ENCODE results near the gene DOK4.
"Not testable (repeated sequence)": the region's sequence is repeated elsewhere in the genome, so short reads cannot be mapped to it uniquely, and the experiment has no call there.

Gene DOK4

GRCh38 chr16:57446531-57447185 lies 39.6 kb downstream of the DOK4 start:
- no peak for DNase-seq (ENCODE audit: low spot score)

DNA sequence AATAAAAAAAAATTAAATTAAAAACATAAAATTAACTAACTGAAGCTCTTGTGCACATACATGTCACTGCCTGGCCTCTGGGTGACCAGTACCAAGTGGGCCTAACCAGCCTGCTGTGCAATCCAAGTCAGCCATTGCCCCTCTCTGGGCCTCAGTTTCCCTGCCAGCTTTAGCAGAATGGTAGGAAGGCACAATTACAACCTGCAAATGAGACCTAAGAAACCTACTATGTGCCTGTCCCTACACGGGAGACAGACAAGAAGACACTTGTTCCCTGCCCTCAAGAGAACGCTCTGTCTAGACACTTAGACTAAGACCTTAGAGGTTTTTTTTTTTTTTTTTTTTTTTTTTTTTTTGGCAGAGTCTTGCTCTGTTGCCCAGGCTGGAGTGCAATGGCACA lies 40.8 kb downstream of the DOK4 start:
- DNase-seq (ENCODE audit: low spot score): no peak

GRCh38 chr16:57444711-57445110 lies 41.6 kb downstream of the DOK4 start:
- no peak for DNase-seq (ENCODE audit: low spot score)

DNA sequence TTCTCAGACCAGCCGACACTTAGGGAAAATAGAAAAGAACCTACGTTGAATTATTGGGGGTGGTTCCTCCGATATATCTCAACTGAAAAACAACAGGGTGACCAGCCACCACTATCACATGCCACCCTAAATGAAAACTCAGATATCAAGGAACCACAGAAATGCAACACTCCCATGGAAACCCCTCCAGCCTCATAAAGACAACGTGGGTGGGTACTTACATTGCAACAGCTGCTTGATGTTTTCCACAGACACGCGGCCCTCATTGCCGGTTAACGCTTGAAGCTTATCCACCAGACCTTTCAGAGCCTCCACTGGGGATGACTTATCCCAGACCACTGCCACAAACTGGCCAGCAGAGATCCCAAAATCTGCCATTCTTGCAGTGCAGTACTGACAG lies 45.7 kb downstream of the DOK4 start:
- not testable (repeated sequence) for DNase-seq (ENCODE audit: low spot score)

DNA sequence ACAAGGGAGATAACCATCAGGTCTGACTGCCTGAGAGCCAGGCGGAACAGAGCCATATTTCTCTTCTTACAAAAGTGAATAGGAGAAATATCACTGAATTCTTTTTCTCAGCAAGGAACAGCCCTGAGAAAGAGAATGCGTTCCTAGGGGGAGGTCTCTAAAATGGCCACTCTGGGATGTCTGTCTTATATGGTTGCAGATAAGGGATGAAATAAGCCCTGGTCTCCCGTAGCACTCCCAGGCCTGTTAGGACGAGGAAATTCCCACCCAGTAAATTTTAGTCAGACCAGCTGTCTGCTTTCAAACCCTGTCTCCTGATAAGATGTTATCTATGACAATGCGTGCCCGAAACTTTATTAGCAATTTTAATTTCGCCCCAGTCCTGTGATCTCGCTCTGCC lies 46.3 kb downstream of the DOK4 start:
- DNase-seq (ENCODE audit: low spot score): not testable (repeated sequence)

- no peak for DNase-seq (ENCODE audit: low spot score)
Measured at GRCh38 chr16:57435838-57436237, 50.5 kb downstream of the DOK4 start.

DNA sequence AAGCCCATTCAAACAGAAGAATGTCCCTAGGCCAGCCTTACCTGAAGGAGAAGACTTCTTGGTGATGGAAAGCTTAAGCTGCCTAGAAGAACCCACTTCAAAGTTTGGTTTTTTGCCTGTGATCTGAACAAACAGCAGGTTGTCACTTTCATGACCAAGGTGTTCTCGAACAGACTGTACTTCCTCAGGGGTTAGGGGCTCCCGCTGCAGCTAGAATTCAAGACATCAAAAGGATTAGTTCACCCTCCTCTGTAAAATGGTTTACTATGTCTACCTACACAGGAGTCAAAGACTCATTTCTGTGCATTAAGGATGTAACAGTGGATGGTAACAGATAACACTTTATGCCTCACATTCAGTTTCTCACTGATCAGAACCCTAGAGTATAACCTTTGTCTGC lies 52.3 kb downstream of the DOK4 start:
- no peak for DNase-seq (ENCODE audit: low spot score)

GRCh38 chr16:57432989-57433388 lies 53.3 kb downstream of the DOK4 start:
- no peak for DNase-seq (ENCODE audit: low spot score)

DNA sequence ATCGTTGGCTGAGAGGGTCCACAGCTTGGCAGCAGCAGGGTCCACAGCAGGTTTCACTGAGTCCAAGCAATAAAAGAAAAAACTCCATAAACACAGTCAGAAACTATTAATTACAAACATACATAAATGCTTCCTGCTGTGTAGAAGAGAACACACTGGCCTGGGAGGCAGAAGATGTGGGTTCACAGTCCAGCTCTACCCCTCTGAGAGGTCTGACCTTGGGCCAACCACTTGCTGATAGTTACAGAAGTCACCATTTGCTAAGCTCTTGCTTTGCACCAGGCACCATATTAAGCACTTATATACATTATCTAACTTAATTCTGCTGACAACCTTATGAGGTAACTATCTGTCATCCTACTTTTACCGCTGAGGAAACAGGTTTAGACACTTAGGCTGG lies 53.8 kb downstream of the DOK4 start:
- DNase-seq (ENCODE audit: low spot score): no peak

GRCh38 chr16:57430955-57431354 lies 55.3 kb downstream of the DOK4 start:
- no peak for DNase-seq (ENCODE audit: low spot score)

- DNase-seq (ENCODE audit: low spot score): no peak
Measured at GRCh38 chr16:57427824-57428223, 58.5 kb downstream of the DOK4 start.

- no peak for DNase-seq (ENCODE audit: low spot score)
Measured at GRCh38 chr16:57427307-57427706, 59.0 kb downstream of the DOK4 start.

DNA sequence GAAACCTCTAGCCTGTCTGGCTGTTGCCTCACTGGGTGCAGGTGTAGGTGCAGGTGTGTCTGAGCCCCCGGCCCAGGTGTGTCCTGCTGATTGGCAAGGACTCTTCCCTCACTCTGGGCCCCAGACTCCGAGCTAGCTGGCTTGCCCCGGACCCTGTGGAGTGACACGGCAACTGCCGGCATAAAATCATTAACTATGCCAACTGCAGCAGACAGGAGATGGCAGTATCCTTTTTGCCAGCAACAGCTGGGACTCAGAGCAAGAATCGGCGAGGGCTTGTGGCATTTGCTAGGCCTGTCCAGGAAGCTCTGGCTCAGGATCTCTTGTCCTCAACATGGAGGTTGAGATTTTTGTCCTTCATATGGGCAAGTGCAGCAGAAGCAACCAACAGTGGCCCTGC lies 59.9 kb downstream of the DOK4 start:
- DNase-seq (ENCODE audit: low spot score): no peak

GRCh38 chr16:57424583-57424982 lies 61.7 kb downstream of the DOK4 start:
- DNase-seq (ENCODE audit: low spot score): no peak

DNA sequence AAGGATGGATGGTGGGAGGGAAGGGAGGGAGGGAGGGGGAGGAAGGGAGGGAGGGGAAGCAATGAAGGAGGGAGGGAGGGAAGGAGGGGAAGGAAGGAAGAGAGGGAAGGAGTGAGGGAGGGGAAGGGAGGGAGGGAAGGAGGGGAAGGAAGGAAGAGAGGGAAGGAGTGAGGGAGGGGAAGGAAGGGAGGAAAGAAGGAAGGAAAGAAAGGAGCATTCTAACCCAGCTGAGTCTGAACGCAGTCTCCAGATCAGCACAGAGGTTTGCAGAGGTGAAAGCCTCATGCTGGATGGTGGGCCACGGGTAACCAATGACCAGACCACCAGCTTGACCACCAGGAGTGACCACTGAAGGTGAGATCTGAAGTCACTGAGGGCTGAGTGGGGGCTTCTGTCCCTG lies 63.1 kb downstream of the DOK4 start:
- no peak for DNase-seq (ENCODE audit: low spot score)

DNA sequence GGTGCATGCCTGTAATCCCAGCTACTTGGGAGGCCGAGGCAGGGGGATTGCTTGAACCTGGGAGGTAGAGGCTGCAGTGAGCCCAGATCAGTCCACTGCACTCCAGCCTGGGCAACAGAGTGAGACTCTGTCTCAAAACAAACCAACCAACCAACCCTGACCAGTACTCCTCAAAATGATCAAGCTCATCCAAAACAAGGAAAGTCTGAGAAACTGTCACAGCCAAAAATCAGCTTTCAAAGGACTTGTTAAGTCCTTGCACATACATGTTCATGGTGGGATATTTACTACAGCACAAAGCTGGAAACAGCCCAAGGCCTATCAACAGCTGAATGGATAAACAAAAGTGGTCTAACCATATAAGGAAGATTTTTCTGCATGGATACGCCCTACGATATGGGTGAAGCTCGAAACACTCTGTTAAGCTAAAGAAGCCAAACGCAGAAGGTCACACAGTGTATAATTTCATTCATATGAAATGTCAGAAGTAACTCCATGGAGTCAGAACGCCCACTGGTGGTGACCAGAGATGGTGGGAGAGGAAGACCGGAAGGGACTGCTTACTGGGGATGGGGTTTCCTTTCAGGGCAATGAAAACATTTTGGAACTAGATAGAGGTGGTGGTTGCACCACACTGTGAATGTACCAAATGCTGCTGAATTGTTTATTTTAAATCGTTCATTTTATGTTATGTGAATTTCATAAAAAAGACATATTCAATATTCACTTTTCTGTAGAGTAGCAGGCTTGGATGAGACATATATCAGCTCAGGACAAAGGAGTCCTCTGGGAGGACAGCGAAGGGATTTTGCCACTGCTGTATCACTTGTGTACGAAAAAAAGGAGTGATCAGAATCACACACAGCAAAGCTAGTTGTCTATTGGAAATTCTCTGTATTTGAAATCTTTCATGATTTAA lies 64.0 kb downstream of the DOK4 start:
- no peak for DNase-seq (ENCODE audit: low spot score)
